Right forelimb (tissue), 1 donor: Measurements from ENCODE around the gene CLEC16A.
"Not testable (repeated sequence)": the region's sequence is repeated elsewhere in the genome, so short reads cannot be mapped to it uniquely, and the experiment has no call there.

Experiments used
- DNase-seq: peaks from one replicate; pipeline ENCODE4 v3.0.0-alpha.2; 2018

Gene CLEC16A

GRCh38 chr16:11210260-11210659 lies 265.9 kb downstream of the CLEC16A start:
- no peak for DNase-seq

- no peak for DNase-seq
Observed at GRCh38 chr16:11211061-11211976, 267.0 kb downstream of the CLEC16A start.

GRCh38 chr16:11211977-11212797 lies 267.8 kb downstream of the CLEC16A start:
- DNase-seq, result no peak

- DNase-seq, result no peak
Observed at GRCh38 chr16:11212798-11213196, 268.4 kb downstream of the CLEC16A start.

GRCh38 chr16:11213373-11213772 lies 269.0 kb downstream of the CLEC16A start:
- DNase-seq, result no peak

GRCh38 chr16:11213799-11214198 lies 269.4 kb downstream of the CLEC16A start:
- DNase-seq, result no peak

GRCh38 chr16:11215935-11216556 lies 271.7 kb downstream of the CLEC16A start:
- DNase-seq, result no peak

- DNase-seq, result no peak
Observed at GRCh38 chr16:11217651-11218603, 273.6 kb downstream of the CLEC16A start.

- DNase-seq, result no peak
Observed at GRCh38 chr16:11218604-11218962, 274.2 kb downstream of the CLEC16A start.

GRCh38 chr16:11219178-11219577 lies 274.8 kb downstream of the CLEC16A start:
- DNase-seq, result no peak

- not testable (repeated sequence) for DNase-seq
Observed at GRCh38 chr16:11220507-11220906, 276.1 kb downstream of the CLEC16A start.

GRCh38 chr16:11224096-11224893 lies 279.9 kb downstream of the CLEC16A start:
- no peak for DNase-seq

GRCh38 chr16:11224894-11225676 lies 280.7 kb downstream of the CLEC16A start:
- DNase-seq, result no peak

- DNase-seq, result no peak
Observed at GRCh38 chr16:11225677-11226549, 281.5 kb downstream of the CLEC16A start.

GRCh38 chr16:11229432-11229831 lies 285.1 kb downstream of the CLEC16A start:
- no peak for DNase-seq

- DNase-seq, result no peak
Observed at GRCh38 chr16:11229906-11230305, 285.5 kb downstream of the CLEC16A start.

- DNase-seq, result no peak
Observed at GRCh38 chr16:11231367-11231970, 287.1 kb downstream of the CLEC16A start.
